Erythroblast (primary cell): ENCODE measurements around the gene MTCL1.

ENCODE experiments used
- GATA1 ChIP-seq: IDR thresholded peaks from 2 replicates; pipeline ENCODE4 v1.6.1; 2011; ENCODE audit warnings: low read depth, mild to moderate bottlenecking, control low read depth, low read length, moderate library complexity
- POLR2A ChIP-seq: IDR thresholded peaks from 2 replicates; pipeline ENCODE4 v1.6.1; 2011; ENCODE audit warnings: mild to moderate bottlenecking, low read length

- TF ChIP-seq POLR2A (no peak), GATA1 (no peak)
Measured at GRCh38 chr18:8874872-8875271, 169.5 kb downstream of the MTCL1 start.
